Skeletal muscle satellite cell (primary cell): ENCODE results near the gene NME4.

Experiments used
- H3K27me3 ChIP-seq: 2 replicates; pipeline ENCODE4 v1.7.0; 2013; ENCODE audit warnings: low read length; ENCODE audit not compliant: control insufficient read depth, insufficient read depth
- H3K36me3 ChIP-seq: 2 replicates; pipeline ENCODE4 v1.7.0; 2013; ENCODE audit warnings: mild to moderate bottlenecking, control low read depth, low read length; ENCODE audit not compliant: insufficient read depth
- H3K4me1 ChIP-seq: 2 replicates; pipeline ENCODE4 v1.7.0; 2013; ENCODE audit warnings: low read length; ENCODE audit not compliant: control insufficient read depth, insufficient read depth
- H3K4me2 ChIP-seq: 2 replicates; pipeline ENCODE4 v1.7.0; 2013; ENCODE audit warnings: mild to moderate bottlenecking, low read length
- H3K4me3 ChIP-seq: 2 replicates; pipeline ENCODE4 v1.7.0; 2013; ENCODE audit warnings: low read length
- H3K9ac ChIP-seq: 2 replicates; pipeline ENCODE4 v1.7.0; 2013; ENCODE audit warnings: mild to moderate bottlenecking, low read depth, low read length, moderate library complexity
- H3K9me3 ChIP-seq: replicated peaks from 2 replicates; pipeline ENCODE4 v1.7.0; 2013; ENCODE audit warnings: mild to moderate bottlenecking, control low read depth, low read length

The NME4 gene

DNA sequence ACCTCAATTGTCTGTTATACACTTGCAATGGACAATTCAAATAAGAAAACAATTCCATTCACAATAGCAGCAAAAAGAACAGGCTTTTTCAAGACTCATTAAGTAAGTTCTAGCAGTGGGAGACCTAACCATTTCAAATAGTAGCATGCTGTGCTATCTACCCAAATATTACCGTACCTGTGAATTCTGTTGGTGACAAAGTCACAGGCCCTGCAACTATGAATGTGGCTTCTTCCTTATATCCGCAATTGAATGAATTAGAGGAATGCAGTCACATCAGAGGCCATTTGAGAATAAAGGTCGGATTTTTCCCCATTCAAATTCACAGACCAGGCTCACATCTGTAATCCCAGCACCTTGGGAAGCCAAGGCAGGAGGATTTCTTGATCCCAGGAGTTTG, 800 bp upstream of the NME4 start:
- no peak overlapping the region for H3K9ac ChIP-seq
- peaks cover 22% of the 10 kb centered on the region for H3K4me1 ChIP-seq
- peak overlapping the region; percentile 90 for H3K4me2 ChIP-seq
- no peaks in the 10 kb centered on the region for H3K27me3 ChIP-seq
- H3K36me3 ChIP-seq: peaks cover 10% of the 10 kb centered on the region
- H3K4me3 ChIP-seq: peak overlapping the region; percentile 91
- H3K9me3 ChIP-seq: peaks cover 5% of the 10 kb centered on the region

DNA sequence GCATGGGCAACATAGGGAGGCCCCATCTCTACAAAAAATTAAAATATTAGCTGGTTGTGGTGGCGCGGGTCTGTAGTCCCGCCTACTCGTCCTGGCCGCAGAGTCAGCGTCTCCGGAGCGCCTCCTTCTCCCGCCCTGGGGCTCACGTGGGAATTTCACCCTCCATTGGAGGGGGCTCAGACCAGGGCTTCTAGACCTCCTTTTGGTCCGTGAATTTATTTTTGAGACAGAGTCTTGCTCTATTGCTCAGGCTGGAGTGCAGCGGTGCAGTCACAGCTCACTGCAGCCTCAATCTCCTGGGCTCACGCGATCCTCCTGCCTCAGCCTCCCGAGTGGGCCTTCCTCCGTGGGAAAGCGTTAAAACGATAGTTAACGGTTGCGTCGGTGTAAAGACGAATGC, 394 bp upstream of the NME4 start:
- Histone ChIP-seq H3K27me3 (no peaks in the 10 kb centered on the region), H3K9ac (peak overlapping the region; percentile 53), H3K4me1 (peaks cover 22% of the 10 kb centered on the region), H3K4me3 (peak overlapping the region; percentile 91), H3K9me3 (peaks cover 5% of the 10 kb centered on the region), H3K4me2 (peak overlapping the region; percentile 90), H3K36me3 (peaks cover 10% of the 10 kb centered on the region)

DNA sequence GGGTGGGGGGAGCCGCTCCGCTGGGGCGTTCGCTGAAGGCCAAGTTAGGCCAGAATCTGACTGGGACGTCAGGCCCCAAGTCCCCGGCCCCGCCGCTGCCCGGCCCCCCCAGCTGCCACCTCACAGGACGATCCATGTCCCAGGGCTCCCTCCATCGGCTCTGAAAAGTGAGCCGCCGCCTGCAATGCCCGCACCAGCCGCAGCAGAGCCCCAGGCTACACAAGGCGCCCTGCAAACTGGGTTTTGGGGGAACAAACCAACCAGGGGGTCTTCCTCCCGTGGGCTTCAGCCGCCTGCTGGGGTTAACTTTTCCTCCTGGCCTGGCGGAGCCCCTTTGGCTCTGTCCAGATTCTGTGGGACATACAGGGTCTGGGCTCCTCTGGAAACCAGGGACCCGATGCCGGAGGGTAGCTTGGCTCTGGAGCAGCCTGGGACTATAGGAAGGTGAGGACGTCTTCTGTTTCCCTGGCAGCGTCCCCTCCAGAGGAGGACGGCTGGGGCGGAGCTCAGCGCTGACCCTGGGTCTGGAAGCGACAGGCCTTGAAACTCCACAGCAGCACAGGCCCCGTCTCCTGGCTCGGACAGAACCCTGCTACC, 835 bp downstream of the NME4 start:
- peaks cover 10% of the 10 kb centered on the region for H3K36me3 ChIP-seq
- peak overlapping the region; percentile 26 for H3K9ac ChIP-seq
- no peaks in the 10 kb centered on the region for H3K9me3 ChIP-seq
- peak overlapping the region; percentile 70 for H3K4me2 ChIP-seq
- no peaks in the 10 kb centered on the region for H3K27me3 ChIP-seq
- H3K4me1 ChIP-seq: peaks cover 22% of the 10 kb centered on the region
- H3K4me3 ChIP-seq: peak overlapping the region; percentile 50

DNA sequence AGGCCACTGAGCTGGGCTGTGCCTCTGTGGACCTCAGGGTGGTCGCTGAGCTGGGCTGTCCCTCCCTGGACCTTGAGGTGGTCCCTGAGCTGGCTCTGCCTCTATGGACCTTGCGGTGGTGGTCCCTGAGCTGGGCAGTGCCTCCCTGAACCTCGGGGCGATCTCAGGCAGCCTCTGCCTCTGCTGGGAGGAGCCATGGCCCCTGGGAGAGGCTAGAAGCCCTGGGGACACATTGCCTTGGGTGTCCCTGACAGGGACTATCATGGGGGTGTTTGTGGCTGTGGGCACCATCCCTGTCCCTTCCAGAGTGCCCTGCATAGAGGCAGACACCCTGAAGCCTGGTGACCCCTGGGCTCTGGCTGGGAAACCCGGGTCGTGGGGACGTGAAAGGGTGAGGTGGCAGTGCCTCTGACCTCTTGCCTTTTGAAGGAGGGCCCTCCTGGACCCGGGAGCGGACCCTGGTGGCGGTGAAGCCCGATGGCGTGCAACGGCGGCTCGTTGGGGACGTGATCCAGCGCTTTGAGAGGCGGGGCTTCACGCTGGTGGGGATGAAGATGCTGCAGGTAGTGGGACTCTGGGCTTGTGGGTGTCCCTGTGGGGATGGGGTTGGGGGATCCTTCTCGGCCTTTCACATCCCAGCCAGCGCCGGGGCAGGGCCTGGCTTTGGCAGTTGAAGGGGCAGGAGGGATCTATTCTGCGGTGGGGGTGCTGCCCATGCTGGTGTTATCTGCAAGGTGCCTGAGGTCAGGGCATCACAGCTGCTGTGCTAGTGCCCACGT, 1.8 kb downstream of the NME4 start:
- peak overlapping the region; percentile 70 for H3K4me2 ChIP-seq
- H3K36me3 ChIP-seq: peaks cover 10% of the 10 kb centered on the region
- no peaks in the 10 kb centered on the region for H3K9me3 ChIP-seq
- H3K4me3 ChIP-seq: no peak overlapping the region
- H3K4me1 ChIP-seq: peaks cover 22% of the 10 kb centered on the region
- H3K27me3 ChIP-seq: no peaks in the 10 kb centered on the region
- peak overlapping the region; percentile 26 for H3K9ac ChIP-seq

DNA sequence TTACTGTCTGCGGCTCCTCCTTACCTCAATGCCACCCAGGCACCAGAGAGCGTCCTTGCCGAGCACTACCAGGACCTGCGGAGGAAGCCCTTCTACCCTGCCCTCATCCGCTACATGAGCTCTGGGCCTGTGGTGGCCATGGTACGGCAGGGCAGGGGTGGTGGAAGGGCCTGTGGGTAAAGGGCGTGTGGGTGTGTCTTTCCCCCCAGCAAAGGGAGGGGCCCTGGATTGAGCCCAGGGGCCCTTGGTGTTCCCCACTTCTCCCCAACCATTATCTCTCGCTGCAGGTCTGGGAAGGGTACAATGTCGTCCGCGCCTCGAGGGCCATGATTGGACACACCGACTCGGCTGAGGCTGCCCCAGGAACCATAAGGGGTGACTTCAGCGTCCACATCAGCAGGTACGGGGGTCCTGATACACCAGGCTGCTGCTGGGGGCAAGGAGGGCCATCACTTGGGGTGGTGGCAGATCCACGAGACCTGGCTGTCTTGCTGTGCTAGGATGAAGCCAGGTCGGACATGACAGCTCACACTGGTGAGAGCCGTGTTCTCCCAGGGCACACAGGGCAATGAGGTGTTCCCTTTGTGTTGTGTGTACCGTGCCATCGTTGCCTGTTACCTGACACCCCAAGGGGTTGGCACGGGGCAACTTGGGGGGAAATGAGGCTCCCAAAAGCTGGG, 2.5 kb downstream of the NME4 start:
- Histone ChIP-seq H3K27me3 (no peaks in the 10 kb centered on the region), H3K4me1 (peaks cover 22% of the 10 kb centered on the region), H3K4me3 (no peak overlapping the region), H3K9me3 (no peaks in the 10 kb centered on the region), H3K9ac (no peak overlapping the region), H3K4me2 (peak overlapping the region; percentile 88), H3K36me3 (peaks cover 10% of the 10 kb centered on the region)

DNA sequence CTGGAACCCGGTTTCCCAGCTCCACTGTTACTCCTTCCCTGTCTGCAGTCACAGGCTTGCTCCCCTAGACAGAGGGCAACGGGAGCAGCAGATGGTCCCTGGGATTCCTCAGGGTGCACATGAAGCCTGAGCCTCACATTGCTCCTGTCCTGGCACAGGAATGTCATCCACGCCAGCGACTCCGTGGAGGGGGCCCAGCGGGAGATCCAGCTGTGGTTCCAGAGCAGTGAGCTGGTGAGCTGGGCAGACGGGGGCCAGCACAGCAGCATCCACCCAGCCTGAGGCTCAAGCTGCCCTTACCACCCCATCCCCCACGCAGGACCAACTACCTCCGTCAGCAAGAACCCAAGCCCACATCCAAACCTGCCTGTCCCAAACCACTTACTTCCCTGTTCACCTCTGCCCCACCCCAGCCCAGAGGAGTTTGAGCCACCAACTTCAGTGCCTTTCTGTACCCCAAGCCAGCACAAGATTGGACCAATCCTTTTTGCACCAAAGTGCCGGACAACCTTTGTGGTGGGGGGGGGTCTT, 3.1 kb downstream of the NME4 start:
- Histone ChIP-seq H3K4me1 (peaks cover 22% of the 10 kb centered on the region), H3K9ac (peak overlapping the region; percentile 86), H3K9me3 (no peaks in the 10 kb centered on the region), H3K27me3 (no peaks in the 10 kb centered on the region), H3K4me2 (peak overlapping the region; percentile 88), H3K4me3 (no peak overlapping the region), H3K36me3 (peaks cover 10% of the 10 kb centered on the region)

DNA sequence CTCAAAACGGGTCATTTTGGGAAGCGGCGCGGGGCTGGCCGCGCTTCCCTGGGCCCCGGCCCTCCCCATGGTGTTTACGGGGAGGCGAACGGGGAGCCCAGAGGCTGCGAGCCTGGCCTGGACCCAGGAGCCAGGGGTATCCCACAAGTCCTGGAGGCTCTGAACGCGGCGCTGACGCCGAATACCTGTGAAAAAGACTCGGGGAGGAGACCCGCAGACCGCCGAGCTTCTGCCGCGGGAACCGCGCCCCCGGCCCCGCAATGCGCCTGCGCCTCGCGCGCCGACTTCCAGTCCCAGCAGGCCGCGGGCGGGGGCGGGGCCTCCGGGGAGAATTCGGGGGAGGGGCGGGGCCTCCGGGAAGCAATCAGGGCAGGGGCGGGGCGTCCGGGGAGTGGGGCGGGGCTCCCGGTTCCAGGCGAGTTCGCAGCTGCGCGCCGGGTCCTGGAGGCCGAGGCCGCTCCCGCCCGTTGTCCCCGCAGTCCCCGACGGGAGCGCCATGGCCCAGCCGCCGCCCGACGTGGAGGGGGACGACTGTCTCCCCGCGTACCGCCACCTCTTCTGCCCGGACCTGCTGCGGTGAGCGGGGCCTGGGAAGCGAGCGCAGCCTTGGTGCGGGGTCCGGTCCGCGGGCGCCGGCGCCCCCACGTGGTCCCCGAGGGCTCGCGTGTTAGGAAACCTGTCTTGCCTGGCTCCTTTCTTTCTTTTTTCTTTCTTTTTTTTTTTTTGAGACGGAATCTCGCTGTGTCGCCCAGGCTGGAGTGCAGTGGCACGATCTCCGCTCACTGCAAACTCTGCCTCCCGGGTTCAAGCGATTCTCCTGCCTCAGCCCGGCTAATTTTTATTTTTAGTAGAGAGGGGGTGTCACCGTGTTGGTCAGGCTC, 4.7 kb downstream of the NME4 start, which contains the start of gene DECR2:
DECR2 (plus strand) TSS at position 418 of the 881 bp plus-strand sequence; CDS start at position 497, 79 bp downstream.
- peak within 1 kb of the TSS; percentile 95 for H3K4me3 ChIP-seq

DNA sequence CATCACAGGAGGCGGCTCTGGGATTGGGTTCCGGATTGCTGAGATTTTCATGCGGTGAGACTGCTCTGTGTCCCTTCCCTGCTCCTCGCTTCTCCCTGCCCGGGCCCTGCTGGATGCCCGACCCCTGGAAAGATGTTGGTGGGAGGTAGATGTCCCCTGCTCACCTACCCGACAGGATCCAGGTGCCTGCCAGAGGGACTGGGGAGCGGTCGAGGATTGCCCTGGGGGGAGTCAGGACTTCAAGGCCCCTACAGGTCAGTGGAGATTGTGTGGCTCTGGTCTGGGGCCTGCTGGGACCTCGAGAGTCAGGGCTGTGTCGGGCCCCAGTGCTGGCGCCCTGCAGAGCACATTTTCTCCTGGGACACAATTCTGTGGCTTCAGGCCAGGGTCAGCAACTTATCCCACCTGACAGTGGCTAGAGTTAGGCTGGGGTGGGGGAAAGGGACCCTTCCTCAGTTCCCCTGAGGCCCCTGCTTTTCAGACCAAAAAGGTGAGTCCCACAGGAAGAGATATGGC, 8.0 kb downstream of the NME4 start:
- no peak overlapping the region for H3K4me3 ChIP-seq
- H3K36me3 ChIP-seq: peaks cover 5% of the 10 kb centered on the region
- H3K9me3 ChIP-seq: no peaks in the 10 kb centered on the region
- peaks cover 8% of the 10 kb centered on the region for H3K4me1 ChIP-seq
- no peaks in the 10 kb centered on the region for H3K27me3 ChIP-seq
- no peak overlapping the region for H3K4me2 ChIP-seq
- H3K9ac ChIP-seq: no peak overlapping the region

More for the DNA sequence above, 4.7 kb downstream of the NME4 start, which contains the start of gene DECR2:
- Histone ChIP-seq H3K36me3 (peaks cover 10% of the 10 kb centered on the region), H3K9ac (peak within 1 kb of the TSS; percentile 90), H3K9me3 (no peaks in the 10 kb centered on the region), H3K4me2 (peak within 1 kb of the TSS; percentile 89), H3K27me3 (no peaks in the 10 kb centered on the region), H3K4me1 (peaks cover 17% of the 10 kb centered on the region)

DNA sequence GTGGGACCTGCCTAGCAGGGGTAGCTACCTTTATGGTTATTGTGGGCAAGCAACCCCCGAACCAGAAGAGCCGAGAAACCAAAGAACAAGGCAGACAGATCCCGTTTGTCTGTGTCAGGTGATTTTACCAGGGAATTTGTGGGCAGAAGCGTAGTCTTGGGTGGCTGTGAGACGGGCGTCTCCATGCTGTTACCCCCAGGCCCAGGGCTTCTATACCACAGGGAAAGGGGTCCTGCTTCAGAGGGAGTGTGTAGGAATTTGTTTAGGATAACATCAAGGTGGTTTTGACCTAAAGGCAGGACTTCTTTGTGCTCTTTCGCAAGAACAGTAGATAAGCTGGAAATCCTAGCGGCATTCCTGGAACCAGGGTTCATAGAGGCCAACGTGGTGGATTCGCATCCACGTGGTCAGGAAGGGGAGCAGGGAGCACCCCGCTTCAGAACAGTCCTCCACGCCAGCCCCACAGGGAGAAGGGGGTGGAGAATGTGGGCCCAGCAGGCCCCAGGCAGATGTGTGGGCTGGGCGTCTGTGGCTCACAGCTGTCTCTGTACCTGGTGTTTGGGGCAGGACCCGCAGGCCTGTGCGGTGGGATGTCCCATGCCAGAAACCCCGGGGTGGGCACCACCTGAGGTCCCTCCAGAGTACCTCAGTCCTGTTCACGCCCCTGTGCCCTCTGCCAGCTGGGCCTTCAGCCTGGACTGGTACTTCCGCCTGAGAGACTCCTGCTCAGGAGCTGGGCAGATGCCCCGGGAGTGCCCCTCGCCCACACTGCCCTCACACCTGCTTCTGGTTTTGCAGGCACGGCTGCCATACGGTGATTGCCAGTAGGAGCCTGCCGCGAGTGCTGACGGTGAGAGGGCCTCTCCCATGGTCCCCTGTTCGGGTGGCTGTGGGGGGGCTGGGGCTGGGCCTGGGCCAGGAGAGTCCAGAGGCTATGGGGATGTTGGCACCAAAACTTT, 8.8 kb downstream of the NME4 start:
- Histone ChIP-seq H3K36me3 (peaks cover 7% of the 10 kb centered on the region), H3K9ac (no peak overlapping the region), H3K4me1 (peaks cover under 1% of the 10 kb centered on the region), H3K27me3 (no peaks in the 10 kb centered on the region), H3K4me2 (no peak overlapping the region), H3K4me3 (no peak overlapping the region), H3K9me3 (no peaks in the 10 kb centered on the region)

DNA sequence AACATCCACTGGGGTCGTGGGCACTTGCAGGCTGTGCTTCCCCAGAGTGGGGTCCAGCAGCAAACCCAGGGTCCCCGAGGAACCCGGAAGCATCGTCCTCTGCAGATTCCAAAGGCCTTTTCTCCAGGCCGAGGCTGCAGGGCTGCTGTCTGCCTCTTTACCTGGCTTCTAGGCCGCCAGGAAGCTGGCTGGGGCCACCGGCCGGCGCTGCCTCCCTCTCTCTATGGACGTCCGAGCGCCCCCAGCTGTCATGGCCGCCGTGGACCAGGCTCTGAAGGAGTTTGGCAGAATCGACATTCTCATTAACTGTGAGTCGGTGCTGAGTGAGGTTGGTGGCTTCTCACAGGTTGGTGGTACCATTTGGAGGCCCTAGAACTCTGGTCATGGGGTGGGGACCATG, 10.3 kb downstream of the NME4 start:
- H3K27me3 ChIP-seq: no peaks in the 10 kb centered on the region
- H3K4me3 ChIP-seq: no peak overlapping the region
- peaks cover 17% of the 10 kb centered on the region for H3K36me3 ChIP-seq
- H3K4me1 ChIP-seq: no peaks in the 10 kb centered on the region
- no peak overlapping the region for H3K9ac ChIP-seq
- no peaks in the 10 kb centered on the region for H3K9me3 ChIP-seq
- H3K4me2 ChIP-seq: no peak overlapping the region
